Kidney tubule cell (primary cell): ENCODE measurements around the gene CFAP45.

Source experiments
- DNase-seq: peaks from one replicate; pipeline ENCODE4 v3.0.0-alpha.2; 2018; ENCODE audit warnings: low spot score

The CFAP45 gene

GRCh38 chr1:159826441-159827101, 73.4 kb downstream of the CFAP45 start, which contains the start of gene SLAMF8:
TSS of gene SLAMF8 (plus strand) at chr1:159826873. CDS start at chr1:159826899, 26 bp downstream.
- peak; percentile 30 for DNase-seq

- no peak for DNase-seq
Observed at GRCh38 chr1:159825564-159825963, 74.4 kb downstream of the CFAP45 start.

GRCh38 chr1:159823406-159823805, 76.6 kb downstream of the CFAP45 start:
- no peak for DNase-seq
